NCI-H748 treated with DMSO at 0.1 percent for 48 hours (cell line): ENCODE data around the gene UGDH.

Experiments used
- DNase-seq: peaks from one replicate; lab custom pipeline; 2025; lab: John Stamatoyannopoulos, UW

Gene UGDH

DNA sequence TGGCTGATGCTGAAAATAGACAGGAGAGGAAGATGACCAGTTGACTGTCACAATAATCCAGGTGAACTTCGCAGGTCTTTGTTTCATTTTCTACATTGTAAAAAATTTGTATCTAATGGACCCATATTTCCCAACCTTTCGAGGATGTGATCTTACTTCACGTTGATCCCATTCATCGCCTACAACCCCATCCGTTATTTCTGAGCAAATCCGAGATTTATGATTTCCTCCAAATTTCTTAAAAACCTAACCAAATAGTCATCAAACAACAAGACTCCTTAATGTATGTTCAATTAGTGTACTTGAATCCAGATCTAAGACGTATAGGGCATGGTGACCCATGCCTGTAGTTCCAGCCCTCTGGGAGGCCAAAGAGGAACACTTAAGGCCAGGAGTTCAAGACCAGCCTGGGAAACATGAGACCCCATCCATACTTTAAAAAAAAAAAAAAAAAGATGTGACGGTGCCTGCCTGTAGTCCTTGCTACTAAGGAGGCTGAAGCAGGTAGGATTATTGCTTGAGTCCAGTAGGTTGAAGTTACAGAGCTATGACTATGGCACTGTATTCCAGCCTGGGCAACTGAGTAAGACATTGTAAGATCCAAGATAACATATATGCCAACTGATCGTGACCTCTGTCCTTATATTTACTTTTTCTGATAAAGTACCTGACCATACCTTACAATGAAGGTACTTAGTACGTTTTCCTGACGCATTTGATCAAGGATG is 74.2 kb downstream of the UGDH start:
- DNase-seq: no peak

DNA sequence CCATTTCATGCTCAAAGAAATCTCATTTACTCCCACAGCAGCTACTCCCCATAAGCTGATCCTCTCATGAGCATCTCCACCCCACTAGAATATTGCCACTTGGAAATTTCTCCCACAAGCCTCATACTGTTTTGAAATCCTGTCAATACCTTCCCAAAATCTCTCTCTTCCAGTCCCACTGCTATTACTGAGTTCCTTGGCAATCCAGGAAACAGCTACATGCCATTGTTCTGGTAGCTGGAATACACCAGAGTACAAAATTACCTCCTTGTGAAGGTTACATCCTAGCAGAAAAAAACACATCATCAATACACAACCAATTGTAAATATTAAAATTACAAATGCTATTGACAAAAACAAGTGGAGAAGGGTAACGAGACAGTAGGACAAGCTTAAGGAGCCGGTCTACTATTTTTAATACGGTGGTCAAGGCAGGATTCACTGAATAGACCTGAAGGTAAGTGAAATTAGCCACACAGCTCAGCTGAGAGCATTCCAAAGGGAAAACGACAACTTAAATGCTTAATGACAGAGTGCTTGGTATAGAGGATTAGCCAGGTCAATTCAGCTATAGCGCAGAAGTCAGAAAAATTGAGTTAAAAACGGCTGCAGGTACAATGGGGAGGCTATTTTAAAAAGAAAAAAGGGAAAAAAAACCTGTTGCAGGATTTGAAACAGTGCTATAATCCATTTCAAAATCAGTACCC is 74.9 kb downstream of the UGDH start:
- no peak for DNase-seq

DNA sequence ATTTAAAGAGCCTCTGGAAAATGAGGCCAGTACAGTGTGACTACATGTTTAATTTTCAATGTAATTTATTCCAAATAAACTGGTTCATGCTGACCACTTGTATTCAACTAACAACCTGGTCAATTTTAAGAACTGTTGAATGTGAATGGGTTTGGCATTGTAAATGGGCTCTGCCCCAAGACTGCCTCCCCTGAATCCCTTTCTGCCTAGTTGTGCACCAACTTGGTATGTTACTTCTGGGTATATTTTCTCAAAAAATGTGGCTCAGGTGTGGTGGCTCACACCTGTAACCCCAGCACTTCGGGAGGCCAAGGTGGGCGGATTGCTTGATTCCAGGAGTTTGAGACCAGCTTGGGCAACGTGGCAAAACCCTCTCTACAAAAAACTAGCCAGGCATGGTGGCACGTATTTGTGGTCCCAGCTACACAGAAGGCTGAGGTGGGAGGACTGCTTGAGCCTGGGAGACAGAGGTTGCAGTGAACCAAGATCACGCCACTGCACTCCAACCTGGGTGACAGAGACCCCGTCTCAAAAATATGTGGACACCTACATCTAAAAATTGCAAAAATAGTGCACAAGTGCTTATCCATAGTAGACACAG is 75.7 kb downstream of the UGDH start:
- DNase-seq: no peak

DNA sequence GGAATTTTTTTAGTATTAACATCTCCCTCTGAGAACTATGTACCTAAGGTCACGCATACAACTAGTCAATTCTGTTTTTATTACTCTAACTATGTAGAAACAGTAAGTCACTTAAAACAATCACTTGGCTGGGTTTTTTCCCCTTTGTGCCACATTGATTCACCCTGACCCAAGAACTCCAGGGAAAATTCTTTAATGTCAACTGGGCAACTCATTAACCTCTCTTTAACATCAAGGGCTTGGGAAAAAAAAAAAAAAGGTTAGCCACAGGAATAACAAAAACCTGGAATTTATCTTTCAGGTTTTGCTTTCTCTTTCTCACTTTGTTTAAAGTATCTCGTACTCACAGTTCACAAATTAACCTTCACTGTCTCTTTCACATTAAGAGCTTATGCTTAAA is 76.6 kb downstream of the UGDH start:
- no peak for DNase-seq
